ENCODE measurements around the gene TEX36. TPM values are rescaled to one million over a fixed set of nuclear protein-coding genes. Genes with fewer than 3 reads are reported as not detected.

The TEX36 gene
- total RNA-seq, 1 experiment from 2014 or later, result 1.3 TPM

GRCh38 chr10:125637496-125637895, 45.5 kb downstream of the TEX36 start:
- peaks cover 18% of the 10 kb centered on the region for H3K4me1 ChIP-seq (ENCODE audit: insufficient read depth, low read length, poor library complexity, severe bottlenecking)
- no TSS peak for BruUV-seq (replicated peaks)
- H3K27ac ChIP-seq (ENCODE audit: low read depth, low read length, poor library complexity, severe bottlenecking), result no peak overlapping the region
- H3K36me3 ChIP-seq (ENCODE audit: insufficient read depth, low read length, poor library complexity, severe bottlenecking), result no peaks in the 10 kb centered on the region
- H3K4me3 ChIP-seq (ENCODE audit: low read depth, low read length, poor library complexity, severe bottlenecking), result no peak overlapping the region
- intact Hi-C loops (cut with micrococcal nuclease; ENCODE audit: unreplicated experiment), result no loop called here
- H3K9me3 ChIP-seq (ENCODE audit: low read depth, low read length, poor library complexity, severe bottlenecking), result no peaks in the 10 kb centered on the region
- no peaks in the 10 kb centered on the region for H3K27me3 ChIP-seq (replicated peaks; ENCODE audit: insufficient read depth, low read depth, low read length, poor library complexity)
- DNase-seq (ENCODE audit: low spot score), result no peak
- POLR2A ChIA-PET (ENCODE audit: low non-redundant PET), result interaction anchor here (0.6 kb wide), 1 partner anchor 233 kb away, joined by 4 read pairs; no protein-coding TSS in a partner anchor
- CTCF ChIA-PET, result no interaction called here
- no peak for TF ChIP-seq EZH2 (IDR thresholded peaks at IDR 0.05; ENCODE audit: borderline replicate concordance, low read depth, low read length, poor library complexity, severe bottlenecking)
- no peak for TF ChIP-seq CTCF (conservative IDR thresholded peaks at IDR 0.05; ENCODE audit: low read depth, low read length)

GRCh38 chr10:125634606-125635005, 48.4 kb downstream of the TEX36 start:
- Histone ChIP-seq H3K9me3 (ENCODE audit: low read depth, low read length, poor library complexity, severe bottlenecking) (no peaks in the 10 kb centered on the region), H3K36me3 (ENCODE audit: insufficient read depth, low read length, poor library complexity, severe bottlenecking) (no peaks in the 10 kb centered on the region), H3K4me1 (ENCODE audit: insufficient read depth, low read length, poor library complexity, severe bottlenecking) (peaks cover 24% of the 10 kb centered on the region), H3K27ac (ENCODE audit: low read depth, low read length, poor library complexity, severe bottlenecking) (no peak overlapping the region), H3K4me3 (ENCODE audit: low read depth, low read length, poor library complexity, severe bottlenecking) (no peak overlapping the region), H3K27me3 (replicated peaks; ENCODE audit: insufficient read depth, low read depth, low read length, poor library complexity) (no peaks in the 10 kb centered on the region)
- intact Hi-C loops (cut with micrococcal nuclease; ENCODE audit: unreplicated experiment), result loop anchor here (5.0 kb wide), 1 partner anchor 63 kb away; no protein-coding TSS in a partner anchor
- CTCF ChIA-PET, result no interaction called here
- POLR2A ChIA-PET (ENCODE audit: low non-redundant PET), result no interaction called here
- no TSS peak for BruUV-seq (replicated peaks)
- no peak for DNase-seq (ENCODE audit: low spot score)
- TF ChIP-seq EZH2 (IDR thresholded peaks at IDR 0.05; ENCODE audit: borderline replicate concordance, low read depth, low read length, poor library complexity, severe bottlenecking), result no peak
- TF ChIP-seq CTCF (conservative IDR thresholded peaks at IDR 0.05; ENCODE audit: low read depth, low read length), result no peak

GRCh38 chr10:125633517-125633999, 49.4 kb downstream of the TEX36 start:
- ChIA-PET POLR2A (ENCODE audit: low non-redundant PET) (no interaction called here), CTCF (no interaction called here)
- TF ChIP-seq CTCF (conservative IDR thresholded peaks at IDR 0.05; ENCODE audit: low read depth, low read length) (no peak), EZH2 (IDR thresholded peaks at IDR 0.05; ENCODE audit: borderline replicate concordance, low read depth, low read length, poor library complexity, severe bottlenecking) (no peak)
- Histone ChIP-seq H3K27ac (ENCODE audit: low read depth, low read length, poor library complexity, severe bottlenecking) (peak overlapping the region; percentile 47), H3K36me3 (ENCODE audit: insufficient read depth, low read length, poor library complexity, severe bottlenecking) (no peaks in the 10 kb centered on the region), H3K27me3 (replicated peaks; ENCODE audit: insufficient read depth, low read depth, low read length, poor library complexity) (no peaks in the 10 kb centered on the region), H3K4me3 (ENCODE audit: low read depth, low read length, poor library complexity, severe bottlenecking) (peak overlapping the region; percentile 16), H3K9me3 (ENCODE audit: low read depth, low read length, poor library complexity, severe bottlenecking) (no peaks in the 10 kb centered on the region), H3K4me1 (ENCODE audit: insufficient read depth, low read length, poor library complexity, severe bottlenecking) (peaks cover 35% of the 10 kb centered on the region)
- intact Hi-C loops (cut with micrococcal nuclease; ENCODE audit: unreplicated experiment), result loop anchor here (5.0 kb wide), 1 partner anchor 64 kb away; no protein-coding TSS in a partner anchor
- no TSS peak for BruUV-seq (replicated peaks)
- DNase-seq (ENCODE audit: low spot score), result peak; percentile 78
